K562 (cell line): ENCODE results near the gene NDUFAF8. TPM values are rescaled to one million over a fixed set of nuclear protein-coding genes. Genes with fewer than 3 reads are reported as not detected.

Experiments used
- ATF7 ChIP-seq: fragments of 450-650 bp; IDR thresholded peaks from 2 replicates; pipeline ENCODE4 v1.7.1; 2014; ENCODE audit warnings: mild to moderate bottlenecking, moderate library complexity
- C11orf30 ChIP-seq: fragments of 450-650 bp; IDR thresholded peaks from 2 replicates; pipeline ENCODE4 v1.6.1; 2016; ENCODE audit warnings: low read depth, mild to moderate bottlenecking
- CBX5 ChIP-seq: IDR thresholded peaks from 2 replicates; pipeline ENCODE4 v1.6.1; 2014; ENCODE audit warnings: low read depth, borderline replicate concordance
- DLX4 ChIP-seq: fragments of 250-450 bp; sonication (Bioruptor Pico); IDR thresholded peaks from 2 replicates; pipeline ENCODE4 v1.6.1; 2021; ENCODE audit warnings: mild to moderate bottlenecking
- FOXK2 ChIP-seq, 2 experiments: fragments of 450-650 bp; IDR thresholded peaks in 1 of 2; conservative IDR thresholded peaks in 1 of 2; 2 replicates each; pipeline ENCODE4 v1.6.1; 2016; ENCODE audit warnings: low read depth in 2 of 2, mild to moderate bottlenecking in 1 of 2
- KDM5B ChIP-seq: fragments of 200-600 bp; sonication (generic); IDR thresholded peaks from 2 replicates; pipeline ENCODE4 v1.6.1; 2012; ENCODE audit warnings: low read depth, mild to moderate bottlenecking, moderate library complexity, low read length, control low read depth, inconsistent platforms; ENCODE audit not compliant: insufficient replicate concordance
- NONO ChIP-seq, 2 experiments: fragments of 200-400 bp in 1 of 2; fragments of 450-650 bp in 1 of 2; formaldehyde crosslinking in 1 of 2; IDR thresholded peaks; 2 replicates each; pipeline ENCODE4 v1.6.1; 2017; ENCODE audit warnings: low read depth in 2 of 2, mild to moderate bottlenecking in 2 of 2, moderate library complexity in 2 of 2, low read length in 1 of 2
- NR3C1 ChIP-seq: sonication (generic); formaldehyde crosslinking; IDR thresholded peaks from 2 replicates; pipeline ENCODE4 v1.8.1; 2022; ENCODE audit warnings: missing genetic modification reagents
- RFX7 ChIP-seq: fragments of 250-450 bp; sonication (Bioruptor Pico); IDR thresholded peaks from 2 replicates; pipeline ENCODE4 v1.5.1; 2021; ENCODE audit warnings: mild to moderate bottlenecking
- SIX5 ChIP-seq, 2 experiments: IDR thresholded peaks; 2 replicates each; pipeline ENCODE4 v1.6.1; 2011; ENCODE audit warnings: low read length in 2 of 2, borderline replicate concordance in 1 of 2, low read depth in 1 of 2, mild to moderate bottlenecking in 1 of 2, moderate library complexity in 1 of 2; ENCODE audit not compliant: insufficient read depth in 1 of 2
- SREBF1 ChIP-seq: fragments of 150-350 bp; IDR thresholded peaks from 2 replicates; pipeline ENCODE4 v1.6.1; 2014; ENCODE audit warnings: antibody characterized with exemption, low read depth, low read length, borderline replicate concordance
- SRSF7 ChIP-seq: fragments of 200-400 bp; formaldehyde crosslinking; optimal IDR thresholded peaks from 2 replicates; pipeline ENCODE3; 2017; ENCODE audit warnings: mild to moderate bottlenecking, low read depth, low read length
- ZKSCAN1 ChIP-seq: fragments of 150-350 bp; IDR thresholded peaks from 2 replicates; pipeline ENCODE4 v1.6.1; 2016; ENCODE audit warnings: low read depth, low read length
- ZNF224 ChIP-seq: sonication (generic); formaldehyde crosslinking; IDR thresholded peaks from 2 replicates; pipeline ENCODE4 v1.8.0; 2022; ENCODE audit warnings: mild to moderate bottlenecking, missing genetic modification reagents
- ZZZ3 ChIP-seq: fragments of 450-650 bp; IDR thresholded peaks from 2 replicates; pipeline ENCODE4 v1.6.1; 2016; ENCODE audit warnings: antibody characterized with exemption, mild to moderate bottlenecking, moderate library complexity
- polyA plus RNA-seq, 8 experiments: library from polyadenylated mRNA; depleted of rRNA in 4 of 8; stranded (reverse) in 5 of 8; unstranded in 3 of 8; fragments of >200 nt; fragmentation: Nextera tagmentation in 2 of 8; fragmentation: Illumina TruSeq in 1 of 8; extraction: Ambion mirVana in 2 of 8; extraction: Trizol in 1 of 8; gene quantifications; 2 replicates each; pipeline versions ENCODE4 v1.2.1 to v1.2.3, GENCODE V29; 2011 to 2014; ENCODE audit warnings: inconsistent platforms in 1 of 8, missing spikeins in 1 of 8
- total RNA-seq, 7 experiments: library from RNA; depleted of rRNA in 6 of 7; stranded (reverse); fragments of >200 nt in 6 of 7; fragmentation: Illumina TruSeq in 2 of 7; extraction: Trizol in 2 of 7; gene quantifications; 2 replicates each; pipeline versions ENCODE4 v1.2.1 to v1.2.3, GENCODE V29; 2011 to 2021; ENCODE audit warnings: low replicate concordance in 1 of 7
- TF ChIP-seq, protein P1 (sequence below): IDR thresholded peaks from 3 replicates; pipeline ENCODE4 v1.6.1; 2011; ENCODE audit warnings: borderline replicate concordance, mild to moderate bottlenecking; ENCODE audit not compliant: insufficient read length, insufficient read depth
- TF ChIP-seq, protein P2 (sequence below): fragments of 450-650 bp; formaldehyde crosslinking; IDR thresholded peaks from 2 replicates; pipeline ENCODE4 v1.4.0; 2020; ENCODE audit warnings: mild to moderate bottlenecking, mixed read lengths
- TF ChIP-seq, protein P3 (sequence below): fragments of 250-450 bp; sonication (Bioruptor Pico); IDR thresholded peaks from 2 replicates; pipeline ENCODE4 v1.4.0; 2020; ENCODE audit warnings: mild to moderate bottlenecking, moderate library complexity, borderline replicate concordance

Gene NDUFAF8
- total and polyA plus RNA-seq, 9 of the 15 experiments (the other 6 are each of a cell fraction or from before 2014, with no cell fraction given), result 13.5 to 144 (median 90.0) TPM

DNA sequence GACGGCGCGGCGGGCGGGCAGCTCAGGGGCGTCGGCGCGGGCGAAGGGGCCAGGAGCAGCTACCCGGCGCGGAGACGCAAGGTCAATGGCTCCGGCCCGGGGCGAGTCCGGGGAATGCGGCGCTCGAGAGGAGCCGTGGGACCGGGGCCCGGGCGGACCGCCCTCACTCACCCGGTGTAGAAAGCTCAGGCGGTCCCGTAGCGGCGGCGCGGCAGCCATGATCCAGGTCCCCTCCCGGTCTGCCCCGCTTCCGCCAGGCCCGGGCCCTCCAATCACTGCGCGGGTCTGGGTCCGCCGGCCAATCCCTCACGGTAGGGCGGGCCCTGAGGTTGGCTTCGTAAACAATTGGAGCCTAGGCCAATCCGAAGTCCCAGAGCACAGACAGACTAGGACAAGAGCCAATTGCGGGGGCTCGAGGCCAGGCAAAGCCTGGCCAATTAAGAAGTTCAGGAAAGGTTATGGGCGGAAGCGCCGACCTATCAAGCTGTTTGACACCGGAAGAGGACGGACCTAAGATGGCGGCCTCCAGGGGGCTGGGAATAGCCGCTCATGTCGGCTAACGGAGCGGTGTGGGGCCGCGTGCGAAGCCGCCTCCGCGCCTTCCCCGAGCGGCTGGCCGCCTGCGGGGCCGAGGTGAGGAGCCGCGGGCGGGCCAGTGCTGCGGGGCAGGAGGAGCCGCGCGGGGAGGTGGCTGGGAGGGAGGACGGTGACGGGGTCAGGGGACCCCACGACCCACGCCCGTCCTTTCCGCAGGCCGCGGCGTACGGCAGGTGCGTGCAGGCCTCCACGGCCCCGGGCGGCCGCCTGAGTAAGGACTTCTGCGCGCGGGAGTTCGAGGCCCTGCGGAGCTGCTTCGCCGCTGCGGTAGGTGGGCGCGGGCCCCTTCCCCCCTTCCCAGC is at the start of gene NDUFAF8, which contains the start of gene TEPSIN (continued):
- TF ChIP-seq, protein P1, sequence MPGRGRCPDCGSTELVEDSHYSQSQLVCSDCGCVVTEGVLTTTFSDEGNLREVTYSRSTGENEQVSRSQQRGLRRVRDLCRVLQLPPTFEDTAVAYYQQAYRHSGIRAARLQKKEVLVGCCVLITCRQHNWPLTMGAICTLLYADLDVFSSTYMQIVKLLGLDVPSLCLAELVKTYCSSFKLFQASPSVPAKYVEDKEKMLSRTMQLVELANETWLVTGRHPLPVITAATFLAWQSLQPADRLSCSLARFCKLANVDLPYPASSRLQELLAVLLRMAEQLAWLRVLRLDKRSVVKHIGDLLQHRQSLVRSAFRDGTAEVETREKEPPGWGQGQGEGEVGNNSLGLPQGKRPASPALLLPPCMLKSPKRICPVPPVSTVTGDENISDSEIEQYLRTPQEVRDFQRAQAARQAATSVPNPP, result no peak
- TF ChIP-seq ZNF224 (CRISPR knock-in tag) (no peak), ZKSCAN1 (peak; percentile 56; the same call in 1 of the 2 replicates), RFX7 (CRISPR knock-in tag) (no peak), NONO (IDR thresholded peaks at IDR 0.05; ENCODE audit: low read depth in 2 of 2, low read length in 1 of 2) (peak; percentile 44 to 71; a peak in 3 of 4 replicates), CBX5 (no peak), ZZZ3 (no peak), KDM5B (peak; percentile 61), NR3C1 (CRISPR knock-in tag) (peak; percentile 92), SRSF7 (no peak), DLX4 (CRISPR knock-in tag) (no peak), ATF7 (peak; percentile 87), SREBF1 (no peak), FOXK2 (conservative IDR thresholded peaks at IDR 0.05 in 1 of 2, IDR thresholded peaks at IDR 0.05 in 1 of 2; ENCODE audit: low read depth in 2 of 2) (peak; percentile 91), C11orf30 (peak; percentile 96), SIX5 (IDR thresholded peaks at IDR 0.05; ENCODE audit: borderline replicate concordance in 1 of 2, insufficient read depth in 1 of 2, low read depth in 1 of 2, low read length in 2 of 2) (peak; percentile 47 to 71)
- TF ChIP-seq, protein P2, sequence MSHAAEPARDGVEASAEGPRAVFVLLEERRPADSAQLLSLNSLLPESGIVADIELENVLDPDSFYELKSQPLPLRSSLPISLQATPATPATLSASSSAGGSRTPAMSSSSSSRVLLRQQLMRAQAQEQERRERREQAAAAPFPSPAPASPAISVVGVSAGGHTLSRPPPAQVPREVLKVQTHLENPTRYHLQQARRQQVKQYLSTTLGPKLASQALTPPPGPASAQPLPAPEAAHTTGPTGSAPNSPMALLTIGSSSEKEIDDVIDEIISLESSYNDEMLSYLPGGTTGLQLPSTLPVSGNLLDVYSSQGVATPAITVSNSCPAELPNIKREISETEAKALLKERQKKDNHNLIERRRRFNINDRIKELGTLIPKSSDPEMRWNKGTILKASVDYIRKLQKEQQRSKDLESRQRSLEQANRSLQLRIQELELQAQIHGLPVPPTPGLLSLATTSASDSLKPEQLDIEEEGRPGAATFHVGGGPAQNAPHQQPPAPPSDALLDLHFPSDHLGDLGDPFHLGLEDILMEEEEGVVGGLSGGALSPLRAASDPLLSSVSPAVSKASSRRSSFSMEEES (CRISPR knock-in tag), result no peak
- TF ChIP-seq, protein P3, sequence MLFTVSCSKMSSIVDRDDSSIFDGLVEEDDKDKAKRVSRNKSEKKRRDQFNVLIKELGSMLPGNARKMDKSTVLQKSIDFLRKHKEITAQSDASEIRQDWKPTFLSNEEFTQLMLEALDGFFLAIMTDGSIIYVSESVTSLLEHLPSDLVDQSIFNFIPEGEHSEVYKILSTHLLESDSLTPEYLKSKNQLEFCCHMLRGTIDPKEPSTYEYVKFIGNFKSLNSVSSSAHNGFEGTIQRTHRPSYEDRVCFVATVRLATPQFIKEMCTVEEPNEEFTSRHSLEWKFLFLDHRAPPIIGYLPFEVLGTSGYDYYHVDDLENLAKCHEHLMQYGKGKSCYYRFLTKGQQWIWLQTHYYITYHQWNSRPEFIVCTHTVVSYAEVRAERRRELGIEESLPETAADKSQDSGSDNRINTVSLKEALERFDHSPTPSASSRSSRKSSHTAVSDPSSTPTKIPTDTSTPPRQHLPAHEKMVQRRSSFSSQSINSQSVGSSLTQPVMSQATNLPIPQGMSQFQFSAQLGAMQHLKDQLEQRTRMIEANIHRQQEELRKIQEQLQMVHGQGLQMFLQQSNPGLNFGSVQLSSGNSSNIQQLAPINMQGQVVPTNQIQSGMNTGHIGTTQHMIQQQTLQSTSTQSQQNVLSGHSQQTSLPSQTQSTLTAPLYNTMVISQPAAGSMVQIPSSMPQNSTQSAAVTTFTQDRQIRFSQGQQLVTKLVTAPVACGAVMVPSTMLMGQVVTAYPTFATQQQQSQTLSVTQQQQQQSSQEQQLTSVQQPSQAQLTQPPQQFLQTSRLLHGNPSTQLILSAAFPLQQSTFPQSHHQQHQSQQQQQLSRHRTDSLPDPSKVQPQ, result no peak
